HUES64 (cell line): ENCODE results near the gene PTGER2.

Experiments used
- H3K27ac ChIP-seq: 2 replicates; pipeline ENCODE4 v1.7.0; 2013; ENCODE audit warnings: low read depth, low read length, inconsistent platforms
- H3K27me3 ChIP-seq: 2 replicates; pipeline ENCODE4 v1.6.1; 2013; ENCODE audit warnings: mild to moderate bottlenecking, low read length; ENCODE audit not compliant: insufficient read depth
- H3K36me3 ChIP-seq: 2 replicates; pipeline ENCODE4 v1.6.1; 2013; ENCODE audit warnings: mild to moderate bottlenecking, low read length; ENCODE audit not compliant: insufficient read depth
- H3K4me1 ChIP-seq: 2 replicates; pipeline ENCODE4 v1.6.1; 2013; ENCODE audit warnings: mild to moderate bottlenecking, low read length, moderate library complexity; ENCODE audit not compliant: insufficient read depth
- H3K4me3 ChIP-seq: 2 replicates; pipeline ENCODE4 v1.5.1; 2013; ENCODE audit warnings: mild to moderate bottlenecking, low read length, moderate library complexity
- H3K9ac ChIP-seq: 2 replicates; pipeline ENCODE4 v1.6.1; 2013; ENCODE audit warnings: mild to moderate bottlenecking, low read depth, low read length
- H3K9me3 ChIP-seq: 2 replicates; pipeline ENCODE4 v1.6.1; 2013; ENCODE audit warnings: low read depth, low read length; ENCODE audit not compliant: insufficient read depth
- WGBS: fragments of 150-250, 120-280 bp; methylation state at CpG from one replicate; pipeline ENCODE4 v1.1.7; 2013; ENCODE audit warnings: missing lambda C conversion rate; 5-methylcytosine and 5-hydroxymethylcytosine counted together

PTGER2 gene

DNA sequence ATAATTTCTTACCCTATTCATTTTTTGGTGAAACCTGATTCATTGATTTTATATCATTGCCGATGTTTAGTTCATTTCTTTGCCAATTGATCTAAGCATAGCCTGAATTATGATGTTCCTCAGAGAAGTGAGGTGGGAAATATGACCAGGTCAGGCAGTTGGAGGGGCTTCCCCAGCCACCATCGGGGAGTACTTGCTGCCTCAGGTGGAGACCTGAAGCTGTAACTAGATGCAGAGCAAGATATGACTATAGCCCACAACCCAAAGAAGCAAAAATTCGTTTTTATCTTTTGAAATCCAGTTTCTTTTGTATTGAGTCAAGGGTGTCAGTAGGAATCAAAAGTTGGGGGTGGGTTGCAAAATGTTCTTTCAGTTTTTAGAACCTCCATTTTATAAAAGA lies 38.7 kb upstream of the PTGER2 start:
- peaks cover 10% of the 10 kb centered on the region for H3K4me1 ChIP-seq
- H3K27me3 ChIP-seq, result peaks cover 7% of the 10 kb centered on the region
- H3K9me3 ChIP-seq, result no peaks in the 10 kb centered on the region
- H3K36me3 ChIP-seq, result no peaks in the 10 kb centered on the region
- H3K9ac ChIP-seq, result no peak overlapping the region
- no peak overlapping the region for H3K4me3 ChIP-seq
- WGBS, result 57% methylated on average over 3 of the region's 3 CpGs
- H3K27ac ChIP-seq, result no peak overlapping the region

DNA sequence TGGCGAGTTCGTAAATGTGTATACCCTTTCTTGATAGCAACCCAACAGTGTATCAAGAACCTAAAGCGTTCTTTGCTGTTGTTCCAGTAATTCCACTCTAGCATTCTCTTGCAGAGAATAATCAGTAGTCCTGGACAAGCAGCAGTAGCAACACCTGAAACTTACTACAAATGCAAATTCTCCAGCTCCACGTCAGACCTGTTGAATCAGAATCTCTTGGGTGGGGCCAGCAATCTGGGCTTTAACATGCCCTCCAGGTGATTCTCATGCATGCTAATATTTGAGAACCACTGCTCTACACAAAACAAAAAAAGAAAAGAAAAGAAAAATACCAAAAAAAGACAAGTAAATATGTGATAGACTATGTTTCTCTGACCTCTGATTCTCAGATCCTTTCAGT lies 36.6 kb upstream of the PTGER2 start:
- Histone ChIP-seq H3K27me3 (no peaks in the 10 kb centered on the region), H3K36me3 (no peaks in the 10 kb centered on the region), H3K9me3 (no peaks in the 10 kb centered on the region), H3K4me1 (peaks cover 10% of the 10 kb centered on the region), H3K27ac (no peak overlapping the region), H3K4me3 (no peak overlapping the region), H3K9ac (no peak overlapping the region)
- 92% methylated on average over 4 of the region's 4 CpGs for WGBS

DNA sequence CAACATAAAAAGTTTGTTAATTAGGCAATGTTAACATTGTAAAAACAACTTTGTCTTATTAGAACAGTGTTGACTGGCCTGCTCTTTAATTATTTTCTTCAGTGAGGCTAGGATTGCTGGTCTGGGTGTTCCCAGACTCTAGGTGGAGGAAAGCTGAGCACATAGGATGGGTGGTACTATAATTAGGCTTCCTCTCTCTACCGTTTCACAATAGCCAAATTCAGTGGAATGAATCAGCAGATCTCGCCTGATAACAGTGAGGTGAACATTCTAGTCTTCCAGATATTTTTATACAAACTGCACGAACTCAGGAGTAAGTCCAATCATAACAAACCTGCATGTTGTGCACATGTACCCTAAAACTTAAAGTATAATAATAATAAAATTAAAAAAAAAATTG lies 34.7 kb upstream of the PTGER2 start:
- Histone ChIP-seq H3K36me3 (no peaks in the 10 kb centered on the region), H3K27me3 (no peaks in the 10 kb centered on the region), H3K4me1 (peaks cover 10% of the 10 kb centered on the region), H3K4me3 (no peak overlapping the region), H3K9me3 (no peaks in the 10 kb centered on the region), H3K27ac (no peak overlapping the region), H3K9ac (no peak overlapping the region)
- 69% methylated on average over 3 of the region's 3 CpGs for WGBS

DNA sequence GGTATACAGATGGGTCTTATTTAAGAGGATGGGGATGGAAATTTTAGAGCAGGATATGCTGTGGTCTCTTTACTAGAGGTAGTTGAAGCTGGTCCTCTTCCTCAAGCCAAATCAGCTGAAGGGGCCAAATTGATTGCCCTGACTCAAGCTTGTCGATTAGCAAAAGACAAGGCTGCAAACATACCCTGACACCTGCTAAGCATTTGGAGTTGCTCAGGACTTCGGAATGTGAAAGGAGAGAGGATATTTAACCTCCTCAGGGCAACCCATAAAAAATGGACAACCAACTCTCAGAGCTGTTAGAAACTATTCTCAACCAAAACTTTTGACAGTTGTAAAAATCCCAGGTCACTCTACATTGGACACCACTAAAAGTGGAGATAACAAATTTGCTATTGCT lies 31.0 kb upstream of the PTGER2 start:
- H3K9me3 ChIP-seq, result no peaks in the 10 kb centered on the region
- H3K9ac ChIP-seq, result no peak overlapping the region
- H3K4me1 ChIP-seq, result peaks cover 12% of the 10 kb centered on the region; the same call in 1 of the 2 replicates
- WGBS, result 91% methylated on average over 2 of the region's 2 CpGs
- H3K36me3 ChIP-seq, result no peaks in the 10 kb centered on the region
- H3K27me3 ChIP-seq, result no peaks in the 10 kb centered on the region
- no peak overlapping the region for H3K4me3 ChIP-seq
- H3K27ac ChIP-seq, result no peak overlapping the region

DNA sequence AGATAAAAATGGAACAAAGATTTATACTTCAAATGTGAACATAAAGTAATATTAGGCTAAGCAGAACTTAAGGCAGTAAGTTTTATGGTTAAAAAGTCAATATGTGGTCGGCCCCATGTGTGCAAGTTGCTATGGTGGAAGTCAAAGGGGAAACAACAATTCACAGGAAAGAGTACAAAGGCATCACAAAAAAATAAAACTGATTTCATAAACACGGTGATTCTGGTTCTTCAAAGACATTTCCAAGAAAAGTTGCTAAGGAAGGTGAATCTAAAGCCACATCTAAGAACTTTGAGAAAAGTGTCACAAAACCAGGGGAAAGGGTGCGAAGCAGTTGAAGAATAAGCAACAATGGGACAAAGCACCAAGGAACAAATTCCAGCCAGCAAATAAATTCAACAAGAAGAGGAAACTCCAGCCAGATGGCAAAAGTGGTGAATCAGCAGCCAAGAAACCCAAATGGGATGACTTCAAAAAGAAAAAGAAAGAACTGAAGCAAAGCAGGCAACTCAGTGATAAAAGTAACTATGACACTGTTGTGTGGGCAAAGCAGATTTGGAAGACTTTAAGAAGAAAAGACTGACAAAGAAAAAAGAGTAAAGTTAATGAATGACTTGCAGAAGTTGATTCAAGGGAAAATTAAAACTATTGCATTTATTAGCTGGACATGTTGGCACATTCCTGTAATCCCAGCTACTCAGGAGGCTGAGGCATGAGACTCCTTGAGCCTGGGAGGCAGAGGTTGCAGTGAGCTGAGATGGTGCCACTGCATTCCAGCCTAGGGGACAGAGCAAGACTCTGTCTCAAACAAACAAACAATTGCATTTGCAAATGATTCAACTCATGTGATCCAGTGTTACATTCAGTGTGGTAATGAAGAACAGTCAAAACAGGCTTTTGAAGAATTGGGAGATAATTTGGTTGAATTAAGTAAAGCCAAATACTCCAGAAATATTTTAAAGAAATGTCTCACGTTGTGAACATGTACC lies 27.2 kb upstream of the PTGER2 start:
- H3K4me3 ChIP-seq, result no peak overlapping the region
- no peaks in the 10 kb centered on the region for H3K27me3 ChIP-seq
- H3K4me1 ChIP-seq, result 0 out of 2 replicates have a peak, but pooled peaks cover 7% of the 10 kb centered on the region
- no peaks in the 10 kb centered on the region for H3K36me3 ChIP-seq
- WGBS, result 92% methylated on average over 3 of the region's 4 CpGs
- no peak overlapping the region for H3K9ac ChIP-seq
- no peaks in the 10 kb centered on the region for H3K9me3 ChIP-seq
- H3K27ac ChIP-seq, result no peak overlapping the region

DNA sequence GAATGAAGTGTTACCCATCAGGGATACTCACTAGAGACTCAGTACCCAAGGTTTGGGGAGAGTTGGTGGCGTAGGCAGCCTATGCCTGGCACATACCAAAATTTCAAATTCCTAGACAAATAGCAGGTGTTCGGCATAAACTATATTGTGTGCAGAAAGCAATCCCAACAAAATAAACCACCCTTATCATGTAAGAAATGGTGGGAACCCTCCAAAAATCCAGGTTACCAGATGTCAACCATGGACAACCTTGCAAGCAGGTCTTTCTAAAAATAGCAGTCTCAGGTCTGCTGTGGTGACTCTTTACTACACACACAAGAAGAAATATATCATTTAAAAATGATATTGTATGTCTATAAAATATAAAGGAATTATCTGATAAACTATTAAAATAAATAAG lies 17.7 kb upstream of the PTGER2 start:
- no peaks in the 10 kb centered on the region for H3K9me3 ChIP-seq
- H3K27ac ChIP-seq, result no peak overlapping the region
- WGBS, result 96% methylated on average over 2 of the region's 2 CpGs
- H3K4me1 ChIP-seq, result no peaks in the 10 kb centered on the region
- no peaks in the 10 kb centered on the region for H3K36me3 ChIP-seq
- H3K9ac ChIP-seq, result no peak overlapping the region
- no peaks in the 10 kb centered on the region for H3K27me3 ChIP-seq
- no peak overlapping the region for H3K4me3 ChIP-seq

DNA sequence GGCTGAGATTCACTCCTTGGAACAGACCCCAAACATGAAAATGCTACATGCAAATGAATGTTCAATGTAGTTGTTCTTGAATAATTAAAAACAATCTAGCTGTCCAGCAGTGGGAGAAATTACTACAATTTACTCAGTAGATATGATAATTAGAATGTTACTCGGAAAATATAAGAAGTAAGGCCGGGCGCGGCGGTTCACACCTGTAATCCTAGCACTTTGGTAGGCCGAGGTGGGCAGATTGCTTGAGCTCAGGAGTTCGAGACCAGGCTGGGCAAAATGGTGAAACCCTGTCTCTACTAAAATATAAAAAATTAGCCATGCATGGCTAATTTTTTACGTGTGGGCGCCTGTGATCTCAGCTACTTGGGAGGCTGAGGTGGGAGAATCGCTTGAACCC lies 15.3 kb upstream of the PTGER2 start:
- H3K4me3 ChIP-seq, result no peak overlapping the region
- no peaks in the 10 kb centered on the region for H3K4me1 ChIP-seq
- H3K27me3 ChIP-seq, result no peaks in the 10 kb centered on the region
- H3K9ac ChIP-seq, result no peak overlapping the region
- H3K27ac ChIP-seq, result no peak overlapping the region
- 91% methylated on average over 10 of the region's 10 CpGs for WGBS
- no peaks in the 10 kb centered on the region for H3K9me3 ChIP-seq
- H3K36me3 ChIP-seq, result no peaks in the 10 kb centered on the region

DNA sequence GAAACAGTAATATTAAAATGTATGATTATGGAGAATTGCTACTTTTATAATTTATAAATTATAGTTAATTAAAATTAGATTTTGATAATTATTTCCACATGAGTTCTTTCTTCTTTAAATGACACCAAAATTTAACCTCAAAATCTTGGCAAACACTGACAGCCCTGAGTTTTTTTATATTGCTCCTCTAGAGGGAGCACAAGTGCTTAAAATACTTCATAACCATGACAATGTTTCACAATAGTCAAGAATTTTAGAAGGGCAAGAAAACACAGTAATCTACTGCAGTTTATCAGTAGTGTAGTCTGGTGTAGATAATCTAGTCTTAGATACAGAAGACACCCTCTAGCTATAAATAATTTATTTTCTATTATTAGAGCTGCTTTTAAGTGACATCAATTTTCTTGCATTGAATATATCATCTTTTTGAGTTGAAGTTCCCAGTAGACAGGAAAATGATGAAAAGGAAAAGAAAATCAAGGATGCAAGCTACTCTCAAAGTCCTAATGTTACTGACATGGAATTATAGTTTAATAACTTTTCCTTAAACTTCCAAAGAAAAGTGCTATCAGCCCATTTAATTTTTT lies 14.3 kb upstream of the PTGER2 start:
- H3K9me3 ChIP-seq, result no peaks in the 10 kb centered on the region
- H3K27ac ChIP-seq, result no peak overlapping the region
- H3K27me3 ChIP-seq, result no peaks in the 10 kb centered on the region
- H3K4me1 ChIP-seq, result no peaks in the 10 kb centered on the region
- H3K9ac ChIP-seq, result no peak overlapping the region
- H3K4me3 ChIP-seq, result no peak overlapping the region
- no peaks in the 10 kb centered on the region for H3K36me3 ChIP-seq

DNA sequence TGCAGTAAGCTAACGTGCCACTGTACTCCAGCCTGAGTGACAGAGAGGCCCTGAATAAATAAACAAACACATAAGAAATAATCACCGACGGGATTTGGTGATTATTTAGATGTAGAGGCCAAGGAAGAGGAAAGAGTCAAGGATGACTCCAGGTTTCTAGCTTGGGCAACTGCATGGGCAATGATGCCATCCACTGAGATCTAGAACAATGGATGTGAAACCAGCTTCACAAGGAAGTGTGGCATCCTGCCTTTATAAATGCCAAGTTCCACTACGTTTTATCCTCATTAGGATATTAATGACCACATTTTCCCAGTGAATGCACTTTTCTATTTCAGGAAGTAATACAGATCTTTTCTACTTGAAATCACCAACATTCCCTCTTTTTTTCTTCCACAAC lies 10.9 kb upstream of the PTGER2 start:
- no peaks in the 10 kb centered on the region for H3K4me1 ChIP-seq
- no peaks in the 10 kb centered on the region for H3K36me3 ChIP-seq
- H3K27ac ChIP-seq, result no peak overlapping the region
- H3K4me3 ChIP-seq, result no peak overlapping the region
- no peak overlapping the region for H3K9ac ChIP-seq
- WGBS, result 92% methylated on average over 4 of the region's 4 CpGs
- no peaks in the 10 kb centered on the region for H3K27me3 ChIP-seq
- no peaks in the 10 kb centered on the region for H3K9me3 ChIP-seq

DNA sequence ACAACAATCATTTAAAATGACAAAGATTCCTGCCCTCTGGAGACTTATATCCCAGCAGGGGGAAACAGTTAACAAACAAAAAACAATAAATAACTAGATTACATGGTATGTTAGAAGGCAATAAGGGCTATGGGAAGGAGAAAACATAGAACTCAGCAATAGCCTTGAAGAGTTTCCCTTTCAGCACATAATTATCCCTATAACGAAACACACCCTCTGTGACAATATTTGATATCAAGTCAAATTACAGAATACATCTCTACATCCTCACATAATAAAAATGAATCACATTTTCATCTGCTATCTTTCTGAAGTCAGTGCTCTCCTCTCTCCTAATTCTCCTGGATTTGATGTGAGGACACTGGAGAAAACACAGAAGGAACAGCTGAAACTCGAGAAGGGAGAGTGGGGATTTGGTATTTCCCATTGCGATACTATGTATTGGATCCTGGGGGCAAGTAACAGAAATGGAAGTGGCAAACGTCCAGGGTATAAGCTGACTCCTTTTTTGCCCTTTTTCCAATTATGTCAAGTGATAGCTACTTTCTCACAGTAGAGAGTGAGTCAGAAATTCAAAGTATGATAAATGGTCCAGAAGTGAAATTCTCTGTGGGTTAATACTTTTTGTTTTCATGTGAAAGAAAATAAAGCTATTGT lies 9.7 kb upstream of the PTGER2 start:
- Histone ChIP-seq H3K36me3 (no peaks in the 10 kb centered on the region), H3K9me3 (no peaks in the 10 kb centered on the region), H3K27me3 (no peaks in the 10 kb centered on the region), H3K27ac (no peak overlapping the region), H3K9ac (no peak overlapping the region), H3K4me3 (no peak overlapping the region), H3K4me1 (no peaks in the 10 kb centered on the region)
- WGBS, result 83% methylated on average over 4 of the region's 4 CpGs

DNA sequence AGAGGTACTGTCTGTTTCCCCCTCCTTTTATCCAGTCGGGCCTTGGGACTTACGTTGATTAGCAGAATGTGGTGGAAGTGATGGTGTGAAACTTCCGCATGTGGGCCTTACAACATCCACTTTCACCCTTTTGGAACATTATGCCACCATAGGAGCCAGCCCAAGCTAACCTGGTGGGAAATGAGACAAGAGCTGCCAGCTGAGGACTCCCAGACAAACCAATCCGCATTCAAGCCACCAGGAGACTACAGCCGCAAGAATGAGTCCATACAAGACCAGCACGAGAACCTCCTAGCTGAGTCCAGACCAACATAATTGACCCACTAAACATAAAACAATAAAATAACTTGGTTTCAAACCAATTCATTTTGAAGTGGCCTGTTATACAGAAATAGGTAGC lies 9.1 kb upstream of the PTGER2 start:
- H3K36me3 ChIP-seq, result no peaks in the 10 kb centered on the region
- no peak overlapping the region for H3K9ac ChIP-seq
- no peaks in the 10 kb centered on the region for H3K27me3 ChIP-seq
- no peaks in the 10 kb centered on the region for H3K9me3 ChIP-seq
- no peak overlapping the region for H3K4me3 ChIP-seq
- no peaks in the 10 kb centered on the region for H3K4me1 ChIP-seq
- WGBS, result 94% methylated on average over 4 of the region's 6 CpGs
- no peak overlapping the region for H3K27ac ChIP-seq
